DMS153 treated with DMSO at 0.1 percent for 48 hours (cell line): ENCODE results near the gene APCS.

Experiments
- DNase-seq: peaks from one replicate; lab custom pipeline; 2025; ENCODE audit not compliant: unreplicated experiment; lab: John Stamatoyannopoulos, UW

Gene APCS, protein sequence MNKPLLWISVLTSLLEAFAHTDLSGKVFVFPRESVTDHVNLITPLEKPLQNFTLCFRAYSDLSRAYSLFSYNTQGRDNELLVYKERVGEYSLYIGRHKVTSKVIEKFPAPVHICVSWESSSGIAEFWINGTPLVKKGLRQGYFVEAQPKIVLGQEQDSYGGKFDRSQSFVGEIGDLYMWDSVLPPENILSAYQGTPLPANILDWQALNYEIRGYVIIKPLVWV

DNA sequence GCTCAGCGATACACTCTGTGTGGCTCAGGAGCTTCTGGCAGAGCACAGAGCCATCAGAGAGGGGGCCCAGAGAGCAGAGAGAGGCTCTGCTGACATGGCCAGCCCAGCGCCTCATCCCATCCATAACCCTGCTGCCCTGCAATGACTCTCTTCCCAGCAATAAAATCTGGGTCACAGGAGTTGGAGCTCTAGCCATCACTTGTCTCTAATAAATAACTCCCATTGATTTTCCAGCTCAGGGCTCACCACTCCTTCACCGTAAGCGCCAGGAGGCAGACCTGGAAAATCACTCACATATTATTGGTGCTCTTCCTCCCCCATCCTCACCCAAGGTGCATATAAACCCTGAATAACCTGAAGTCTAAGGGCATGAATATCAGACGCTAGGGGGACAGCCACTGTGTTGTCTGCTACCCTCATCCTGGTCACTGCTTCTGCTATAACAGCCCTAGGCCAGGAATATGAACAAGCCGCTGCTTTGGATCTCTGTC is at the start of gene APCS:
APCS (plus strand) TSS at position 366 of the 491 bp plus-strand sequence; CDS start at position 462, 96 bp downstream.
- no peak for DNase-seq

DNA sequence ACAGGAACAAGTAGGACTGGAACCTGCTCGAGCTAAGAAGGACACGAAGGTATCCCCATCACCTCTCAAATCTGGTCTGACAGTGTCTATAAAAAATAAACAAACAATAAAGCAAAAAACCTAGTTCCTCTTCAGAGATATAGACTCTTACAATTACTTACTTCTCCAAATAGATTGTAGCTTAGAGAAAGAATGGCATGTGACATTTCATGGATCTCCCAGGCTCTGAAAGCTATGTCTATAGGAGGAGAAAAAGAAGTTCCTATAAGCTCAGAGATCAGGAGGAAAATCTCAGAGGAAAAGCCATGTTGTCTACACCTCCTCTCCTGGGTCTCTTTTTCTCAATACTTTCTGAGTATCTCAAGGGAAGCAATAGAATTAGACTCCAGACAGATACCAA is 39.5 kb upstream of the APCS start:
- DNase-seq: no peak

DNA sequence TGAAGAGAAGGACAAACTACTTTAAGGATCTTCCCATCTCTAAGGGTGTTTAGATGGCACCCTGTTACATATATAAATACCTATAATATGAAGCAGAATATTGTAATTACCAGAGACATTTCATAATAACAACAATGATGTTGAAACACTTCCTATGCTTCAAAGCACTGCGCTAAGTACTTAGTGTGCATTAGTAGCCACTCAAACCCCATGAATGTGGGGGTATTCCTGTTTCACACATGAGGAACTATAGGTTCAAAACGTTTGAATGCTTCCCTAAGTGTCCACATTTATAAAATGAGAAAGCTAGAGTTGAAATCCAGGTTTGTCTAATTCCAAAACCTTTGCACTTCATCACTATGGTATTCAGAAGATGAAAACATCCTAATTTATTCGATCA is 33.4 kb upstream of the APCS start:
- DNase-seq: no peak

DNA sequence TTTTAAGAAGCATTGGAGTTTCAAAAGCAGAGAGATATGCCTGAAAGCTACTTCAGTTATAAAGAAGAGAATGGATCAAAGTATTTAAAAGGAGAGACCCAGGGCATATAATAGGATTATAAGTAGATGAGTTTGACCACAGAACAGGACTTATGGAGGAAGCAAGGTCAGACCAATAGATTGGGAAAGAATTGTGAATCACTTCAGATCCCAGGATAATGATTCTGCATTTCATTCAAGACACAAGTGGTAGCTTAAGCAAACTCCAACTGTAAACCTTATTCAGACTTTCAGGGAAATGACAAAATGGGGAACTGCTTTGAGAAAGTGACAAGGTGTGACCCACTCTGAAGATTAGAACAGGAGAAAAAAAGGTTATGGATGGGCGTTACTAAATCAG is 32.9 kb upstream of the APCS start:
- no peak for DNase-seq

DNA sequence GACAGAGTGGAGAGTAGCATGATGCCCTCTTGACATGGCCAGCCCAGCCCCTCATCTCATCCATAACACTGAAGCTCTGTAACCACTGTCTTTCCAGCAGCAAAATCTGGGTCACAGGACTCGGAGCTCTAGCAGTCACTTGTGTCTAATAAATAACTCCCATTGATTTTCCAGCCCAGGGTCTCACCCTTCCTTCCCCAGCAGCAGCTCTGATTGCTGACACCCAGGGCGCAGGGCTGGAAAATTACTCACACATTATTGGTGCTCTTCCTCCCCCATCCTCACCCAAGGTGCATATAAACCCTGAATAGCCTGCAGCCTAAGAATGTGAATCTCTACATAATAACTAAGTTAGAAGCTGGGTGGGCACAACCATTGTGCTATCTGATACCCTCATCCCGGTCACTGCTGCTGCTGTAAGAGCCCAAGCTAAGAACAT is 30.7 kb upstream of the APCS start:
- no peak for DNase-seq

DNA sequence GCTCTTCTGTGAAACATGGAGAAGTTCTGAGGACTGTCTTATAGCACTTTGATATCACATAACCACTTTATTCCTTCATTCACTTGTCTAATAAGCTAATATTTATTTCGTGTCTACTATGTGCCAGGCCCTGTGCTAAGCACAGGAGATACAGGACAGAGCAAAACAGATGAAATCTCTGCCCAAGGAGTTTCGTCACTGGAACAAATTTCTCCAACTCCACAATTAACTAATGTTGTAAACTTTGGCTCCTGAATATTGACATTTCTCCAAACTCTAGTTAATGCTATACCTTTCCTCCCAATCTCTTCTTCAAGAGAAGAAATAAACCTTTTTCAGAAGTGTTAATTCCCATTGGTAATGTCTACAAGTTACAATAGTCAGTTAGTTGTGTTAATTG is 27.0 kb upstream of the APCS start:
- no peak for DNase-seq

DNA sequence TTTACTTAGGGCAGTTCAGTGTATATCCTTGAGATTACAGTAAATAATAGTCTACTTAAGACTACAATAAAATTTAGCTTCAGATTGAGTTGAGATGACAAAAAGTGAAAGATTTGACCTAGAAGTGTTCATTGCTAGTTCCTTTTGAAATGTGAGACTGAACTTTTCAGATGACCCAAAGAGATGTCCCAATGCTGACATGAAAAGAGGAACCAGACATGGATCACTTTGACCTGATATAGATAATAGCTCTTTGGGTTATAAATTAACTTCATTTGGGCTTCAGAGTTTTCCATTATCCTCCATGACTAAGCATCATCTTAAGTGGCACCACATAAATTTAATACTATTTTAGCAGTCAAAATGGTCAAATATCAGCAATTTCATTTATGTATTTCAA is 26.1 kb upstream of the APCS start:
- no peak for DNase-seq

DNA sequence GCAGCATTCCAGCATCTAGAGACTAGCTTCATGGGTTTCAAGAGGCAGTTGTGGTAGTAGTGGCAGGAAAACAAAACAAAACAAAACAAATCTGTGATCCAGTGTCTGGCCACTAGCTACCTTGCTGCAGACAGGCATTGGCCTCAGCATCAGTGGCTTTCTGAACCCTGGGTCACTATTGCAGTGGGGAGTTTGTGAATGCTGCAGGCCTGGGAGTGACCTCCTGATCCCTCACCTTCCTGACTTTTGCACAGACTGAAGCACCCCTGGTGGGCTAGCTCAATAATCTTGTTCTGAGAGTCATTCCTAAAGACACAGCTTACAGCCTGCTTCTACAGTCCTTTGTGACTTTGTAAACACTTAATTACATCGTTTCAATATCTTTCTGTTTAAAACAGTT is 24.9 kb upstream of the APCS start:
- no peak for DNase-seq

DNA sequence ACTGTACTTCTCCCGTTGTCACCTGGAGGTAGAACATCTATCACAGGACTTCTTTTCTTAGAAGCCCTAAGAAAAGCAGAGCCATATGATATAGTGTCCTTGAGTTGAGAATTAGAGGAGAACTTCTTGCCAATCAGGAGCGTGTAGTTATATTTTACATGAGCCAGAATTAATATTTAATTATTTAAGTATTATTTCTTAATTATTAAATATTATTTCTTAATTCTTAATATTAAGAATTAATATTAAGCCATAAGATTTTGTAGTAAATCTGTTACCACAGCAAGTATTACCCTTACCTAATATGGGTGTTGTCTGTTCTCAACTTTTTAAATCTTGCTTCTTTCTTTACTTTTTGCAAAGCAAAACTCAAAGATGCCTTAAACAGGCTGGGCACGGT is 10.2 kb upstream of the APCS start:
- no peak for DNase-seq

DNA sequence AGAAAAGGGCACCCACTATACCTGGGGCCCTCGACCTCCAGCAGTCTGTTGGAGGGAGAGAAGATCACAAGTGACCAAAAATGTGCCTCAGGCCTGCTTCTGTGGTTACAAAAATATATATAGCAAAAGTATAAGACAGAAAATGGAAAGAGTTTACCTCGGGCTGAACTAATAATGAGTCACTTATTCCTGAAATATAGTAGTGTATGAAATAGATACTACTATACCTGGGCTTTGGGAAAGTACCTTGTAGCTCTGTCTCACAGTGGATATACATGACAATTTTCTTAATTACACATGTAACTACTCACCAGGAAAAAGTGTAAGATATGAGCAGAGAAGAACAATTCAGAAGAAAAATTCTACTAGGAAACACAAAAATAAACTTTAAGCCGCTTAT is 7.3 kb upstream of the APCS start:
- DNase-seq: no peak

DNA sequence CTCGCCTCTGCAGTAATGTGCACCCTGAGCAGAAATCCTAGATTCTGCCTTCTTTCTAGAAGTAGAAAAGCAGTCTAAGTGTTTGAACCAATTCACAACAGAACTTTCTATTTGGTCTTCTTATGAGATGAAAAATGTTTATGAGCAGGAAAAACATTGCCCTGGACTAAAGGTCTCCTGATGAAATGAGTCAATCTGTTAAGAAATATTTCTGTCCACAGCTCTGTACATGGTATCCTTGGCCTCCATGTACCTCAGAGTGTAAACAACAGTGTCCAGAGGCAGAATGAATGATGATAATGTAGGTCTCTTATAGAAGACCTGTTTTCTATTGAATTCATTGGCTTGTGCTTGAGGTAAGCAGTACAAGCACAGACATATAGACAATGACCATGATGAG is 6.2 kb upstream of the APCS start:
- DNase-seq: no peak

DNA sequence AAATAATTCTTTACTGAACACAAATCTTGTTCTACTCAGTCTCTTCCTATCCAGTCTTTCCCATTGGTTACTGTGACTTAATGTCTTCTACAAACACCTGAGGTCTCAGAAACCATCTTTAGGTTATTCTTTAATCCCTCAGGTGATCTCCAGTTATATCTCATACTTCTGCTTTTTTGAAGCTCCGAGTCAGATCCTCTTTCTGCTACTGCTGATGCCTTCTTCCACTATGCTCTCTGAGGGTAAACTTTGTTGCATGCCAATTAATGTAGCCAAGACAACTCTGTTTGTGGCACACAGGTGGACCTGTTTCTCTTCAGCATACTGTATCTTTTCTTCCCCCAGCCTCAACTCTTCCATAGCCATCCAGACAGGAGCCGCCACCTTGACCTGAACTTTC is 3.1 kb upstream of the APCS start:
- no peak for DNase-seq

DNA sequence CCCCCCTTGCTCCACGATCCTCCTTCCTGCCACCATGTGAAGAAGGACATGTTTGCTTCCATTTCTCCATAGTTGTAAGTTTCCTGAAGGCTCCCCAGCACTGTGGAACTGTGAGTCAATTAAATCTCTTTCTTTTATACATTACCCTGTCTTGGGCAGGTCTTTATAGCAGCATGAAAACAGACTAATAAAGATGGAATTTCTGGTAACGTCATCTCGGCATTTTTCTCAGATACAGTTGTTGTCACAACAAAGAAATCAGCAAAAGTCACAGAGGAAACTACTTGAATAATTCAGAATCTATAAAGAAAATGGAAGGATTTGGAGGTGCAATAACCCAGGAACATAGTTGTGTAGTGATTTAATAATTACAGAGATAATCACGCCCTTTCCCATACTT is 4.4 kb downstream of the APCS start:
- DNase-seq: no peak

DNA sequence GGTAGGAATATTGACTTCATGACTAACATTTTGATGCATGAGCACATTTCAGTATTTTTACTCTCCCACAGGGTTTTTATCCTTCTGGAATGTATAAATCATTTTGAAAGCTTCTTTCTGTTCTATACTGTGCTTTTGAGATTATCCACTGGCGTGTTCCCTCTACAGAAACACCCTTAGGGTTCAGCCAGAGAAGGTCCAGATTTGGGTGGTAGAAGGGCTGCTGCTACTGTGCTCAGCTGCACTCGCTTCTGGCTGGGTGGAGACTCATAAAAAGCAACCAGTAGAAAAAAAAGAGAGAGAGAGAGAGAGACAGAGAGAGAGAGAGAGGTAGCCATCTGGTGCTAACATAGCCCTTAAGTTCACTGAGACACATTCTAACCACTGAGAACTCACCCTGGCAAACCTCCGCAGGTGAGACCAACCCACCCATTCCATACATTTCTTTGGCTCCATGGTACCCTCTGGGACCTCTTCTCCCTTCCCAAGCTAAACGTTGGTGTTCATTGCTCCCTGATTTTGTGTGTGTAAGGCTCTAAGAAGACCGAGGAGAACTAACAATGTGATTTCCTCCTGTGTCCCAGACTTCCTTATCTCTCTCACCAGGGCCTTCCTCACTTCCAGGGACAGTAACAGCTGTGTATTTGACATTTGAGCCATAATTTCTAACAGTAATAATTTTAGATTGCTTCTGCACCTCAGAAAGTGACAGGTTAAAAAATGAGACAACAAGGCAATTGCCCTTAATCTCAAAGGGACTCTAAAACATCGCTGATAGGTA is 7.2 kb downstream of the APCS start:
- DNase-seq: no peak

DNA sequence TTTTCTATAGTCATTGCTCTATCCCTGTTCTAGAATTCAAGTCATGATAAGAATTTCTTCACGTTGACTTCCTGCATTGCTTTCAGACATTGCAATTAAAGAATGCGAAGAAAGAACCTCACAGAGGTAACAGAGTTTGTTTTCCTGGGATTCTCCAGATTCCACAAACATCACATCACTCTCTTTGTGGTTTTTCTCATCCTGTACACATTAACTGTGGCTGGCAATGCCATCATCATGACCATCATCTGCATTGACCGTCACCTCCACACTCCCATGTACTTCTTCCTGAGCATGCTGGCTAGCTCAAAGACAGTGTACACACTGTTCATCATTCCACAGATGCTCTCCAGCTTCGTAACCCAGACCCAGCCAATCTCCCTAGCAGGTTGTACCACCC is 10.6 kb downstream of the APCS start:
- no peak for DNase-seq

DNA sequence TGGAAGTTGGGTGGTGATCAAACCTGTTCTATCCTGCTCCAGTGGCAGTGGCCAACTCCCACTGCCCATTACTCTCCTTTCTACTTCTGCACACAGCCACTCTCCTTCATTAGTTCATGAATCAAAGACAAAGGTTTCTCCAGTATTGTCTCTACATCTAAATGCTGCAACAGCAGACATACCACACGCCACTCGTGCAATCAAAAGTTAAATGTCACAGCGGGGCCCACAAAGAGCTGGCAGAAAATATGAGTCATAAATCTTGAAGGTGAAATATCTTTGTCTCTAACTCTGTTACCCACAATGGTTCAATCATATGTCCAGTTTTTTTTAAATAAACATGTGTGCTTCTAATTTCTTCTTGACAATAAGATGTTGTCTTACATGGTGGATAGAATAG is 13.3 kb downstream of the APCS start:
- DNase-seq: no peak

DNA sequence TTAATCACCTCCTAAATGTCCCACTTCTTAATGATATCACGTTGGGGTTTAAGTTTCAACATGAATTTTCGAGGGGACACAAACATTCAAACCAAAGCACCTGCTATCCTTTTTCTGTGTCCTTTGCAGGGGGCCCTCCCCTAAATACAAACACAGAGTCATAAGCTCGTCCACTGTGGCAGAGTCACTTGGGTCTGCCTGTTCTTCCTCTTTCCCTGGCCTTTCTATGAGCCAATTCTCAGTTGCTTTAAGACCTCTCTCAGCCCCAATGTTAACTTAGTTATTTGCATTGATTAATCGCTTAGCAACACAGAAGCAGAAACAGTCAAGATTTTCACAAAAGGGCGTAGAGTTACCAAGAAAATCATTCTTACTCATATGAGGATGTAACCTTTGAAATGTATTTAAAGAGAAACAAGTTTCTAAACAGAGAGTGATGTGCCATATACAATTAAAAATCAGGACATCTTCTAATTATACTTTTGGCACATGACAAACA is 14.9 kb downstream of the APCS start:
- no peak for DNase-seq

DNA sequence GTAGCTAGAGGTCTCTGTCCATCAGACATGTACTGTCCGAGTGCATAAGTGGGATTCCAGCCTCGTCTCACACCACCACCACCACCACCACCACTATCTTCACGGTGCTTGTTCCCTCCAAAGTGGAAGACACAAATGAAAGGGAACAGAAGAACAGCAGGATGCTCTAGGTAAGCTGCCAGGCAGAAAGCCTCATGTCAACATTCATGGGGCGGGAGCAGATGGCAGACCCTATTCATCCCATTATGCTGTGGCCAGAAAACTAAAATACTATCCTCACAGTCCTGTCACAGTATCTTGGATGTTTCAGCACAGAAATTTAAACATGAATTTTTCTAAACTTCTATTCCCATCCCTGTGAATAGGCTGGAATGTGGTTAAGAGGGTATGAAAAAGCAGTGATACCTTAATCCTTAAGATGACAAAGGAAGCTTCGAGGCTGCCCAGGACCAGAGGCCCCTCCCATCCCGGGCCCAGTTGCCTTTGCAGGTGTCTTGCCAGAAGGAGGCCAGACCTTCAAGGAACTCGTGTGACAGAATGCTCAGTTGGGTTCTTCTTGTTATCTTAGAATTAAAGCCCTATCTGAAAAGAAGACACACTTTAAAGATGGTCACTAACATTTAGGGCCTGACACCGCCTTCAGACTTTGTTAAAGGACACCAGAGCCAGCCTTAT is 24.7 kb downstream of the APCS start:
- no peak for DNase-seq

DNA sequence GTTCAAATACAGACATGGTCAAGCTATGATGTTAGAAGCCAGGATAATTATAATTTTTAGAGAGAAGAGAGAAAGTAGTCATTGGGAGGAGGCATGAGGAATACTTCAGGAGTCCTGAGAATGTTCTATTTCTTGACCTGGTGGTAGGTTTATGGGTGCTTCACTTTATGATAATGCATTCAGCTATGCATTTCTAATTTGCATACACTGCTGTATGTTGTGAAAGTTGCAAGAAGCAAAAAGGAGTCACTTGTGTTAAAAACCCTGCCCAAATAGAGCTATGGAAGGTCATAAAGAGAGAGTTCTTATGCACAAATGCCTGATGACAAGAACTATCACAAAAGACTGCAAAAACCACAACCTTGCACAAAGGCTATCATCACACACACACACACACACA is 45.3 kb downstream of the APCS start:
- DNase-seq: no peak
